ENCODE measurements around the gene TRIP12. TPM values are rescaled to one million over a fixed set of nuclear protein-coding genes. Genes with fewer than 3 reads are reported as not detected.

The TRIP12 gene
- total and polyA plus RNA-seq, 2 of the 13 experiments (the other 11 are each of a cell fraction or from before 2014, with no cell fraction given) = 72.1 to 153 TPM

- no peak; the same call in 1 of the 2 replicates for TF ChIP-seq AFF4 (CRISPR knock-in tag; IDR thresholded peaks at IDR 0.05)
- TF ChIP-seq MEIS2 (CRISPR knock-in tag; IDR thresholded peaks at IDR 0.05) = peak; percentile 33; the same call in 1 of the 2 replicates
- TF ChIP-seq NFATC3 (CRISPR knock-in tag; IDR thresholded peaks at IDR 0.05) = 0 out of 2 replicates have a peak, but pooled peaks have one; percentile 77
- TF ChIP-seq ZNF550 (CRISPR knock-in tag; IDR thresholded peaks at IDR 0.05; ENCODE audit: borderline replicate concordance) = 0 out of 2 replicates have a peak, but pooled peaks have one; percentile 17
- TF ChIP-seq HES4 (CRISPR knock-in tag; IDR thresholded peaks at IDR 0.05; ENCODE audit: borderline replicate concordance) = peak; percentile 79; the same call in 1 of the 2 replicates
- TF ChIP-seq MZF1 (CRISPR knock-in tag; IDR thresholded peaks at IDR 0.05; ENCODE audit: borderline replicate concordance) = no peak
- TF ChIP-seq ATF2 (CRISPR knock-in tag; IDR thresholded peaks at IDR 0.05) = peak; percentile 51
- peak; percentile 68 for TF ChIP-seq U2AF1 (optimal IDR thresholded peaks at IDR 0.05; ENCODE audit: low read depth, low read length)
- peak; percentile 75; the same call in 1 of the 2 replicates for TF ChIP-seq HOXD1 (CRISPR knock-in tag; IDR thresholded peaks at IDR 0.05)
- TF ChIP-seq SIX4 (CRISPR knock-in tag; IDR thresholded peaks at IDR 0.05) = peak; percentile 93
- peak; percentile 63 for TF ChIP-seq POLR2G (IDR thresholded peaks at IDR 0.05; ENCODE audit: low read depth, low read length)
- TF ChIP-seq, protein P1, sequence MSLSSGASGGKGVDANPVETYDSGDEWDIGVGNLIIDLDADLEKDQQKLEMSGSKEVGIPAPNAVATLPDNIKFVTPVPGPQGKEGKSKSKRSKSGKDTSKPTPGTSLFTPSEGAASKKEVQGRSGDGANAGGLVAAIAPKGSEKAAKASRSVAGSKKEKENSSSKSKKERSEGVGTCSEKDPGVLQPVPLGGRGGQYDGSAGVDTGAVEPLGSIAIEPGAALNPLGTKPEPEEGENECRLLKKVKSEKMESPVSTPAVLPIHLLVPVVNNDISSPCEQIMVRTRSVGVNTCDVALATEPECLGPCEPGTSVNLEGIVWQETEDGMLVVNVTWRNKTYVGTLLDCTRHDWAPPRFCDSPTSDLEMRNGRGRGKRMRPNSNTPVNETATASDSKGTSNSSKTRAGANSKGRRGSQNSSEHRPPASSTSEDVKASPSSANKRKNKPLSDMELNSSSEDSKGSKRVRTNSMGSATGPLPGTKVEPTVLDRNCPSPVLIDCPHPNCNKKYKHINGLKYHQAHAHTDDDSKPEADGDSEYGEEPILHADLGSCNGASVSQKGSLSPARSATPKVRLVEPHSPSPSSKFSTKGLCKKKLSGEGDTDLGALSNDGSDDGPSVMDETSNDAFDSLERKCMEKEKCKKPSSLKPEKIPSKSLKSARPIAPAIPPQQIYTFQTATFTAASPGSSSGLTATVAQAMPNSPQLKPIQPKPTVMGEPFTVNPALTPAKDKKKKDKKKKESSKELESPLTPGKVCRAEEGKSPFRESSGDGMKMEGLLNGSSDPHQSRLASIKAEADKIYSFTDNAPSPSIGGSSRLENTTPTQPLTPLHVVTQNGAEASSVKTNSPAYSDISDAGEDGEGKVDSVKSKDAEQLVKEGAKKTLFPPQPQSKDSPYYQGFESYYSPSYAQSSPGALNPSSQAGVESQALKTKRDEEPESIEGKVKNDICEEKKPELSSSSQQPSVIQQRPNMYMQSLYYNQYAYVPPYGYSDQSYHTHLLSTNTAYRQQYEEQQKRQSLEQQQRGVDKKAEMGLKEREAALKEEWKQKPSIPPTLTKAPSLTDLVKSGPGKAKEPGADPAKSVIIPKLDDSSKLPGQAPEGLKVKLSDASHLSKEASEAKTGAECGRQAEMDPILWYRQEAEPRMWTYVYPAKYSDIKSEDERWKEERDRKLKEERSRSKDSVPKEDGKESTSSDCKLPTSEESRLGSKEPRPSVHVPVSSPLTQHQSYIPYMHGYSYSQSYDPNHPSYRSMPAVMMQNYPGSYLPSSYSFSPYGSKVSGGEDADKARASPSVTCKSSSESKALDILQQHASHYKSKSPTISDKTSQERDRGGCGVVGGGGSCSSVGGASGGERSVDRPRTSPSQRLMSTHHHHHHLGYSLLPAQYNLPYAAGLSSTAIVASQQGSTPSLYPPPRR (CRISPR knock-in tag; IDR thresholded peaks at IDR 0.05; ENCODE audit: borderline replicate concordance) = peak; percentile 70; the same call in 1 of the 2 replicates
- TF ChIP-seq, protein P2, sequence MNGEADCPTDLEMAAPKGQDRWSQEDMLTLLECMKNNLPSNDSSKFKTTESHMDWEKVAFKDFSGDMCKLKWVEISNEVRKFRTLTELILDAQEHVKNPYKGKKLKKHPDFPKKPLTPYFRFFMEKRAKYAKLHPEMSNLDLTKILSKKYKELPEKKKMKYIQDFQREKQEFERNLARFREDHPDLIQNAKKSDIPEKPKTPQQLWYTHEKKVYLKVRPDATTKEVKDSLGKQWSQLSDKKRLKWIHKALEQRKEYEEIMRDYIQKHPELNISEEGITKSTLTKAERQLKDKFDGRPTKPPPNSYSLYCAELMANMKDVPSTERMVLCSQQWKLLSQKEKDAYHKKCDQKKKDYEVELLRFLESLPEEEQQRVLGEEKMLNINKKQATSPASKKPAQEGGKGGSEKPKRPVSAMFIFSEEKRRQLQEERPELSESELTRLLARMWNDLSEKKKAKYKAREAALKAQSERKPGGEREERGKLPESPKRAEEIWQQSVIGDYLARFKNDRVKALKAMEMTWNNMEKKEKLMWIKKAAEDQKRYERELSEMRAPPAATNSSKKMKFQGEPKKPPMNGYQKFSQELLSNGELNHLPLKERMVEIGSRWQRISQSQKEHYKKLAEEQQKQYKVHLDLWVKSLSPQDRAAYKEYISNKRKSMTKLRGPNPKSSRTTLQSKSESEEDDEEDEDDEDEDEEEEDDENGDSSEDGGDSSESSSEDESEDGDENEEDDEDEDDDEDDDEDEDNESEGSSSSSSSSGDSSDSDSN (CRISPR knock-in tag; IDR thresholded peaks at IDR 0.05) = peak; percentile 96
- TF ChIP-seq KAT8 (CRISPR knock-in tag; IDR thresholded peaks at IDR 0.05) = peak; percentile 87
- peak; percentile 66 for TF ChIP-seq HOXA3 (CRISPR knock-in tag; IDR thresholded peaks at IDR 0.05)
- no peak for TF ChIP-seq ZNF766 (CRISPR knock-in tag; IDR thresholded peaks at IDR 0.05; ENCODE audit: borderline replicate concordance)
- peak; percentile 38; the same call in 1 of the 2 replicates for TF ChIP-seq ZNF670 (CRISPR knock-in tag; IDR thresholded peaks at IDR 0.05; ENCODE audit: borderline replicate concordance)
Observed at GRCh38 chr2:229921892-229922448, at the start of gene TRIP12 (continued).
